Sigmoid colon (tissue), 7 donors: ENCODE data around the gene WWC1. TPM values are rescaled to one million over a fixed set of nuclear protein-coding genes. Genes with fewer than 3 reads are reported as not detected.

Source experiments
- DNase-seq: peaks from one replicate; pipeline ENCODE4 v3.0.0-alpha.2; 2019
- H3K27ac ChIP-seq, 4 donors: fragments of 200-600 bp; sonication (generic); one replicate each; pipeline ENCODE4 v1.5.1; 2016 to 2019; ENCODE audit warnings: mild to moderate bottlenecking in 1 of 4
- H3K27me3 ChIP-seq, 3 donors: fragments of 200-600 bp; sonication (generic); one replicate each; pipeline ENCODE4 v1.5.1; 2019; ENCODE audit warnings: mild to moderate bottlenecking in 1 of 3
- H3K36me3 ChIP-seq, 4 donors: fragments of 200-600 bp; sonication (generic); one replicate each; pipeline ENCODE4 v1.5.1; 2016 to 2019
- H3K4me1 ChIP-seq, 4 donors: fragments of 200-600 bp; sonication (generic); one replicate each; pipeline ENCODE4 v1.5.1; 2017 to 2019
- H3K4me3 ChIP-seq, 4 donors: fragments of 200-600 bp; sonication (generic); one replicate each; pipeline ENCODE4 v1.5.1; 2017 to 2019; ENCODE audit warnings: mild to moderate bottlenecking in 2 of 4, moderate library complexity in 1 of 4
- H3K9me3 ChIP-seq, 4 donors: fragments of 200-600 bp in 3 of 4; sonication (generic) in 3 of 4; one replicate each; pipeline versions ENCODE4 v1.5.1 to v1.6.1; 2013 to 2019
- CTCF ChIP-seq, 4 experiments: fragments of 450-650 bp in 3 of 4; fragments of 200-600 bp in 1 of 4; IDR thresholded peaks; one replicate each; pipeline ENCODE4 v1.5.1; 2016 to 2019; ENCODE audit warnings: antibody characterized with exemption in 4 of 4, mild to moderate bottlenecking in 3 of 4, moderate library complexity in 2 of 4
- EP300 ChIP-seq, 4 donors: sonication (generic); formaldehyde crosslinking; IDR thresholded peaks; one replicate each; pipeline ENCODE4 v1.6.1; 2017; ENCODE audit warnings: antibody characterized with exemption in 4 of 4
- POLR2A ChIP-seq, 2 donors: fragments of 450-650 bp; IDR thresholded peaks; one replicate each; pipeline ENCODE4 v1.6.1; 2016; ENCODE audit warnings: antibody characterized with exemption in 2 of 2, mild to moderate bottlenecking in 2 of 2, moderate library complexity in 2 of 2
- POLR2AphosphoS5 ChIP-seq, 4 donors: sonication (generic); formaldehyde crosslinking; IDR thresholded peaks; one replicate each; pipeline ENCODE4 v1.6.1; 2017; ENCODE audit warnings: antibody characterized with exemption in 4 of 4
- WGBS, 2 donors: extraction: QIAGEN DNeasy Blood & Tissue Kit; methylation state at CpG; one replicate each; pipeline ENCODE4 v1.1.7; 2013; 5-methylcytosine and 5-hydroxymethylcytosine counted together
- intact Hi-C: fragments of 100-400 bp; cut with DNase I; formaldehyde crosslinking; loops from one replicate; pipeline ENCODE4 v1.15.1; 2023
- polyA plus RNA-seq, 3 donors: library from polyadenylated mRNA; stranded (reverse); fragments of 200-250 nt; gene quantifications; one replicate each; pipeline ENCODE4 v1.2.3, GENCODE V29; 2013
- total RNA-seq, 4 donors: library from RNA; depleted of rRNA; stranded (reverse); fragments of >200 nt; gene quantifications; one replicate each; pipeline ENCODE4 v1.1.0, GENCODE V29; 2016
- donor health status: healthy with polysubstance abuse.
- donor health status: Bipolar disorder and iron deficiency.
- donor health status: healthy.

Gene WWC1
- total and polyA plus RNA-seq, 7 donors = 0.27 to 15.4 (median 6.2) TPM; not detected in 1

GRCh38 chr5:168513861-168514428 is 222.5 kb downstream of the WWC1 start:
- Histone ChIP-seq H3K4me3 (no peak overlapping the region), H3K4me1 (no peaks in the 10 kb centered on the region), H3K27me3 (no peaks in the 10 kb centered on the region), H3K36me3 (peaks cover 24 to 100% (median 59%) of the 10 kb centered on the region in 4 donors), H3K9me3 (no peaks in the 10 kb centered on the region), H3K27ac (no peak overlapping the region)
- no peak for DNase-seq
- intact Hi-C loops = no loop called here
- WGBS, 2 donors = 95 to 100% methylated on average over 2 of the region's 2 CpGs
- TF ChIP-seq POLR2A (IDR thresholded peaks at IDR 0.05) (no peak), EP300 (IDR thresholded peaks at IDR 0.05) (no peak), POLR2AphosphoS5 (IDR thresholded peaks at IDR 0.05) (no peak), CTCF (IDR thresholded peaks at IDR 0.05) (no peak)

Other genes with a start within 250 kb of the WWC1 start
- gene RARS1, start 194.8 kb downstream of the WWC1 start, total RNA-seq = 10 to 100 TPM; 65.8 to 91.1 (median 85.3) TPM
- 10 to 100 TPM; 21.0 to 43.5 (median 23.8) TPM for gene RARS1, start 194.8 kb downstream of the WWC1 start, polyA plus RNA-seq
- gene FBLL1, start 237.7 kb downstream of the WWC1 start, total RNA-seq = 1 to 10 TPM in 1 of 4 donors, under 1 TPM in 2, not detected in 1; 0.41 to 2.1 (median 0.83) TPM
- gene FBLL1, start 237.7 kb downstream of the WWC1 start, polyA plus RNA-seq = under 1 TPM in 2 of 3 donors, not detected in 1; 0.57 to 0.60 TPM